HG02763 (cell line): ENCODE measurements around the gene SUGCT.

Experiments used
- ATAC-seq: cut with Tn5 transposase; IDR thresholded peaks from one replicate; pipeline ENCODE4 v1.9.1; 2021; ENCODE audit warnings: mild to moderate bottlenecking, moderate library complexity; ENCODE audit not compliant: unreplicated experiment

Gene SUGCT

GRCh38 chr7:40884241-40884640, 749.4 kb downstream of the SUGCT start:
- ATAC-seq, result no peak

DNA sequence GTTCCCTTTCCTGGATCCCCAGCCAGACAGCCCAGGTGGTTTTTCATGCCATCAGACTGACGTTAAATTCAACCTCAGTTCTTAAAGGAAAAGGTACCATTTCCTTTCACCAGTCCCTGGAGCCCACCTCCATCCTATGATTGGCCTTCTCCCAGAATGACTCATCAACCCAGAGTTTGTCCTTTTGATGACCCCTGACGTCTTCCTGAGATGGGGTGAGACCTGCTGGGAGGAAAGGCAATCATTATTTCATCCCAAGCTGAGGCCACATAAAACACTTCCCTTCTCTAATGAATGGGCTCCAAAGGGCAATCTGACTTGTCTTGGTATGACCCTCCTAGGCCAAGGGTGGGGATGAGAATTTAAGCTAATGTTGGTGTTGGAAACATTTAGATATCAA, 750.7 kb downstream of the SUGCT start:
- no peak for ATAC-seq

DNA sequence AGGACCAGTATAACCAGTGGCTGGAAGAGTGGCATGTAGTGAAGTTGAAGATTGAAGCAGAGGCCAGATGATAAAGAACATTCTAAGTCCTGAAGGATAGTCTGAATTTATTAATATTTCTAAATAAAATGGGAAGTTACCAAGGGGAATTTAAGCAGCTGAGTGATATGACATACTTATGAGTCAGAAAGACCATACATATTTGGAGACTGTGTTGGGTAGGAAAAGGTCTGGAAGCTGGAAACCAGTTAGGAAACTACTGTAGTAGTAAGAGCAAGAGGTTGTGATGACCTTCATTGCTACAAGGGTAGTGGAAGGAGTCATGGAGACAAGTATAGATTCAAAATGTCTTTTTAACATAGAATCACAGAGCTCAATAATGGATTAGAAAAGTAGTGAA, 752.3 kb downstream of the SUGCT start:
- no peak for ATAC-seq

- ATAC-seq, result no peak
Observed at GRCh38 chr7:40888499-40888898, 753.7 kb downstream of the SUGCT start.

DNA sequence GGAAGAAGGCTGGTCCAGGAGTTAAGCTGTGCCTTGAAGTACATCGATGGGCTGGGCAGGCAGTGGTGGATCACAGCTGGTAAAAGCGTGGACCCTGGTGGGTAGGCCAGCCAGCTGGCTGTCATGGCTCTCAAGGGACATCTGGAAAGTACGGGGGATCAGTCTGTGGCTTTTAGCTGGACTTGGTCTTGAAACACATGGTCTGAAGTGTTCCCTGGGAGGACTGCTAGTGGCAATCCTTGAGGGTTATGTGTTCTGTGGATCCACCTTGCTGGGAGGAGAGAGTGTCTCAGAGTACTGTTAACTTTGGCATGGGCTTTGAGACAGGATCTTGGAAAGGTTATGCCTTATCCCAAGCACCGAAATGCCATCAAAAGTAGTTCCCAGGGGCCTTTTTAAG, 754.3 kb downstream of the SUGCT start:
- ATAC-seq, result no peak

- no peak for ATAC-seq
Observed at GRCh38 chr7:40889539-40889938, 754.7 kb downstream of the SUGCT start.

GRCh38 chr7:40890088-40890692, 755.4 kb downstream of the SUGCT start:
- no peak for ATAC-seq

- ATAC-seq, result no peak
Observed at GRCh38 chr7:40891232-40891631, 756.4 kb downstream of the SUGCT start.

- no peak for ATAC-seq
Observed at GRCh38 chr7:40899151-40899550, 764.3 kb downstream of the SUGCT start.

- ATAC-seq, result no peak
Observed at GRCh38 chr7:40899636-40900507, 765.1 kb downstream of the SUGCT start.

GRCh38 chr7:40903872-40904271, 769.1 kb downstream of the SUGCT start:
- ATAC-seq, result no peak

GRCh38 chr7:40907286-40907685, 772.5 kb downstream of the SUGCT start:
- ATAC-seq, result no peak

DNA sequence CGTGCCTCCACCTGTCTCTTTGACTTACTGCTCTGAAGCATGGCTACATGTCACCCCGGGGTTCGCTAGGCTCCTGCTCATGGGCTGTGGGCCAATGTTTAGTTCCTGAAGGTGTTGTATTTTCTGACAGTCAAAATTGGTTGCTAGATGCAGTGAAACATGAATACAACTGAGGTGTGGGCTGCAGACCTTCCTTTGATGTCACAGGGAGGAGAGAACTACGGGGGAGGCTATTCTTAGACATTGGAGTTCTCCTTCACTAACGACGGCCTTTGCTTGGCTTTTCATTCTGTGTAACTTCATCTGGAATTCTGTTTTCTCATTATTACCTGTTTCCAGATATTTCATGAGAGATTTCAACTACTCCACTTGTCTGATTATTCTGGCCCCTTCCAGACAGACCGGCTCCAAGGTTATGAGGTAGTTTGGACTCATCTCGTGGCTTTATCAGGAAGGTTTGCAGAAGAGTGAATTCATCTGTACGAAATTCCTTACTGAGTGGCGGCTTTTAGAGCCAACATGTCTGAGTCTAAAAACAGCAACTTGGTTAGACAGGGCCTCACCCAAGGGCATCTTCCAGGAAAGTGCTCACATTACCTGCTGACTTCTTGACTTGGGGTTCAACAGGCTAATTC, 774.7 kb downstream of the SUGCT start:
- no peak for ATAC-seq
